ENCODE results near the gene MAP4K4.

MAP4K4 gene

DNA sequence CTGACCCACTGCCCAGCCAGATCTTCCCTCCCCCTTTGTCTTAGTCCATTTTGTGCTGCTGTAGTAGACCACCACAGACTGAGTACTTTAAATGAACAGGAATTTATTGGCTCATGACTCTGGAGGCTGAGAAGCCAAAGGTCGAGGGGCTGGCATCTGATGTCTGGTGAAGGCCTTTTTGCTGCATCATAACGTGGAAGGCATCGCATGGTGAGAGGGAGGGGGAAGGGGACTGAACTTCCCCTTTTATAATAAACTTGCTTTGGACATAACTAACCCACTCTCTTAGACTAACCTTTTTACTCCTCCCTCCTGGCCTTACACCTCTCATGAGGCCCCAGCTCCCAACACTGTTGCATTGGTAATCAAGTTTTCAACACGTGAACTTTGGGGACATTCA, 83.8 kb downstream of the MAP4K4 start:
- TF ChIP-seq, protein P1, sequence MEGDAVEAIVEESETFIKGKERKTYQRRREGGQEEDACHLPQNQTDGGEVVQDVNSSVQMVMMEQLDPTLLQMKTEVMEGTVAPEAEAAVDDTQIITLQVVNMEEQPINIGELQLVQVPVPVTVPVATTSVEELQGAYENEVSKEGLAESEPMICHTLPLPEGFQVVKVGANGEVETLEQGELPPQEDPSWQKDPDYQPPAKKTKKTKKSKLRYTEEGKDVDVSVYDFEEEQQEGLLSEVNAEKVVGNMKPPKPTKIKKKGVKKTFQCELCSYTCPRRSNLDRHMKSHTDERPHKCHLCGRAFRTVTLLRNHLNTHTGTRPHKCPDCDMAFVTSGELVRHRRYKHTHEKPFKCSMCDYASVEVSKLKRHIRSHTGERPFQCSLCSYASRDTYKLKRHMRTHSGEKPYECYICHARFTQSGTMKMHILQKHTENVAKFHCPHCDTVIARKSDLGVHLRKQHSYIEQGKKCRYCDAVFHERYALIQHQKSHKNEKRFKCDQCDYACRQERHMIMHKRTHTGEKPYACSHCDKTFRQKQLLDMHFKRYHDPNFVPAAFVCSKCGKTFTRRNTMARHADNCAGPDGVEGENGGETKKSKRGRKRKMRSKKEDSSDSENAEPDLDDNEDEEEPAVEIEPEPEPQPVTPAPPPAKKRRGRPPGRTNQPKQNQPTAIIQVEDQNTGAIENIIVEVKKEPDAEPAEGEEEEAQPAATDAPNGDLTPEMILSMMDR (IDR thresholded peaks at IDR 0.05; ENCODE audit: insufficient read depth, low read length, poor library complexity, severe bottlenecking) = no peak
- no peak for TF ChIP-seq EZH2phosphoT487 (conservative IDR thresholded peaks at IDR 0.05; ENCODE audit: low read length)
- H3K4me3 ChIP-seq (ENCODE audit: insufficient read depth, low read length, poor library complexity, severe bottlenecking) = peak overlapping the region; percentile 9
- peak overlapping the region; percentile 72 for H3K27ac ChIP-seq (ENCODE audit: low read depth, low read length)
- peaks cover 98% of the 10 kb centered on the region for H3K79me2 ChIP-seq (ENCODE audit: insufficient read depth, low read length)
- H3K4me2 ChIP-seq (ENCODE audit: low read depth, low read length, poor library complexity, severe bottlenecking) = peak overlapping the region; percentile 53
- H3K9me3 ChIP-seq (ENCODE audit: insufficient read depth, low read length) = no peaks in the 10 kb centered on the region
- H3F3A ChIP-seq (ENCODE audit: insufficient read depth) = peaks cover 9% of the 10 kb centered on the region; the same call in 1 of the 2 replicates
- peak overlapping the region; percentile 28; the same call in 1 of the 2 replicates for H3K9ac ChIP-seq (ENCODE audit: low read length)
- H4K20me1 ChIP-seq (ENCODE audit: low read depth, low read length) = peaks cover 35% of the 10 kb centered on the region; the same call in 1 of the 2 replicates
- no peaks in the 10 kb centered on the region for H3K36me3 ChIP-seq (ENCODE audit: low read length)
- H3K27me3 ChIP-seq (ENCODE audit: low read length) = no peaks in the 10 kb centered on the region
- H2AFZ ChIP-seq (ENCODE audit: low read depth, low read length, severe bottlenecking) = no peak overlapping the region
- no peaks in the 10 kb centered on the region for H3K9me2 ChIP-seq (replicated peaks; ENCODE audit: insufficient read depth, low read length)

GRCh38 chr2:101781791-101782426, 84.4 kb downstream of the MAP4K4 start:
- Histone ChIP-seq H3K9ac (ENCODE audit: low read length) (0 out of 2 replicates have a peak overlapping the region, but pooled peaks have one; percentile 28), H4K20me1 (ENCODE audit: low read depth, low read length) (peaks cover 40% of the 10 kb centered on the region; the same call in 1 of the 2 replicates), H2AFZ (ENCODE audit: low read depth, low read length, severe bottlenecking) (no peak overlapping the region), H3K79me2 (ENCODE audit: insufficient read depth, low read length) (peaks cover 98% of the 10 kb centered on the region), H3K9me3 (ENCODE audit: insufficient read depth, low read length) (no peaks in the 10 kb centered on the region), H3K36me3 (ENCODE audit: low read length) (no peaks in the 10 kb centered on the region), H3K4me2 (ENCODE audit: low read depth, low read length, poor library complexity, severe bottlenecking) (peak overlapping the region; percentile 53), H3K9me2 (replicated peaks; ENCODE audit: insufficient read depth, low read length) (no peaks in the 10 kb centered on the region), H3K27ac (ENCODE audit: low read depth, low read length) (peak overlapping the region; percentile 72), H3K27me3 (ENCODE audit: low read length) (no peaks in the 10 kb centered on the region), H3K4me3 (ENCODE audit: insufficient read depth, low read length, poor library complexity, severe bottlenecking) (no peak overlapping the region), H3F3A (ENCODE audit: insufficient read depth) (peaks cover 9% of the 10 kb centered on the region; the same call in 1 of the 2 replicates)
- TF ChIP-seq EZH2phosphoT487 (conservative IDR thresholded peaks at IDR 0.05; ENCODE audit: low read length) = no peak
- TF ChIP-seq, protein P1 (IDR thresholded peaks at IDR 0.05; ENCODE audit: insufficient read depth, low read length, poor library complexity, severe bottlenecking) = no peak

DNA sequence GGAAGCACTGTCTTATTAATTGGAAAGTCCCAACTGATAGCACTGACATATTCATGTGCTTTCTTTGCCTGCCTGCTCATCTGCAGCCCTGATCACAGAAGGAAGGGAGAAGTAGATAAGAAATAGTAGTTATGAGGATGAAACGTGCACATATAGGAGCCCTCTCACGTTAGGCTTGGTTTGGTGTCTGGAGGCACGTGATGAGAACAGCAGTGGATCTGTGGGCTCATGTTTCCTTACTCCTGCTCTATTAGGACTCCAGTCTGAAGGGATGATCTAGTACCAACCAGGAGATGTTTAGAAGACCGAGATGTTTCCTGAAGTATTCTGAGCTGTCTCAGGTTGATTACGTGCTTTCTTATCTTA, 84.9 kb downstream of the MAP4K4 start:
- peaks cover 40% of the 10 kb centered on the region; the same call in 1 of the 2 replicates for H4K20me1 ChIP-seq (ENCODE audit: low read depth, low read length)

More for the DNA sequence above, 84.9 kb downstream of the MAP4K4 start:
- H3K9ac ChIP-seq (ENCODE audit: low read length) = no peak overlapping the region
- H3K79me2 ChIP-seq (ENCODE audit: insufficient read depth, low read length) = peaks cover 98% of the 10 kb centered on the region
- H3K4me3 ChIP-seq (ENCODE audit: insufficient read depth, low read length, poor library complexity, severe bottlenecking) = no peak overlapping the region
- TF ChIP-seq, protein P1 (IDR thresholded peaks at IDR 0.05; ENCODE audit: insufficient read depth, low read length, poor library complexity, severe bottlenecking) = no peak
- TF ChIP-seq EZH2phosphoT487 (conservative IDR thresholded peaks at IDR 0.05; ENCODE audit: low read length) = no peak
- no peak overlapping the region for H2AFZ ChIP-seq (ENCODE audit: low read depth, low read length, severe bottlenecking)
- H3K4me2 ChIP-seq (ENCODE audit: low read depth, low read length, poor library complexity, severe bottlenecking) = no peak overlapping the region
- H3F3A ChIP-seq (ENCODE audit: insufficient read depth) = peaks cover 9% of the 10 kb centered on the region; the same call in 1 of the 2 replicates
- H3K9me3 ChIP-seq (ENCODE audit: insufficient read depth, low read length) = no peaks in the 10 kb centered on the region
- no peaks in the 10 kb centered on the region for H3K9me2 ChIP-seq (replicated peaks; ENCODE audit: insufficient read depth, low read length)
- no peaks in the 10 kb centered on the region for H3K27me3 ChIP-seq (ENCODE audit: low read length)
- no peaks in the 10 kb centered on the region for H3K36me3 ChIP-seq (ENCODE audit: low read length)
- no peak overlapping the region for H3K27ac ChIP-seq (ENCODE audit: low read depth, low read length)
